Measurements from ENCODE around the gene PLXDC1. TPM values are rescaled to one million over a fixed set of nuclear protein-coding genes. Genes with fewer than 3 reads are reported as not detected.
A peak's percentile ranks its signal among the peaks of the same experiment; 100 is the strongest.

PLXDC1 gene
- total and polyA plus RNA-seq, 4 donors: 1.7 to 39.1 (median 4.8) TPM

GRCh38 chr17:39071573-39071972, 79.9 kb downstream of the PLXDC1 start:
- Histone ChIP-seq H3K27ac (ENCODE audit: low read depth in 1 of 2, low read length in 2 of 2) (no peak overlapping the region), H3K27me3 (ENCODE audit: control insufficient read depth in 1 of 2, insufficient read depth in 2 of 2, low read length in 1 of 2) (no peaks in the 10 kb centered on the region), H3K36me3 (ENCODE audit: control insufficient read depth in 1 of 2, insufficient read depth in 2 of 2, low read length in 1 of 2) (no peaks in the 10 kb centered on the region), H3K4me3 (ENCODE audit: low read length in 2 of 2) (no peak overlapping the region), H3K4me1 (ENCODE audit: control insufficient read depth in 1 of 2, insufficient read depth in 2 of 2, low read length in 2 of 2) (no peaks in the 10 kb centered on the region), H3K9me3 (ENCODE audit: control insufficient read depth, low read length) (no peaks in the 10 kb centered on the region)
- WGBS, 2 donors: 89 to 91% methylated on average over 4 of the region's 4 CpGs
- intact Hi-C loops (cut with DNase I): no loop called here
- DNase-seq (no peak), ATAC-seq (ENCODE audit: low FRiP score) (no peak)

DNA sequence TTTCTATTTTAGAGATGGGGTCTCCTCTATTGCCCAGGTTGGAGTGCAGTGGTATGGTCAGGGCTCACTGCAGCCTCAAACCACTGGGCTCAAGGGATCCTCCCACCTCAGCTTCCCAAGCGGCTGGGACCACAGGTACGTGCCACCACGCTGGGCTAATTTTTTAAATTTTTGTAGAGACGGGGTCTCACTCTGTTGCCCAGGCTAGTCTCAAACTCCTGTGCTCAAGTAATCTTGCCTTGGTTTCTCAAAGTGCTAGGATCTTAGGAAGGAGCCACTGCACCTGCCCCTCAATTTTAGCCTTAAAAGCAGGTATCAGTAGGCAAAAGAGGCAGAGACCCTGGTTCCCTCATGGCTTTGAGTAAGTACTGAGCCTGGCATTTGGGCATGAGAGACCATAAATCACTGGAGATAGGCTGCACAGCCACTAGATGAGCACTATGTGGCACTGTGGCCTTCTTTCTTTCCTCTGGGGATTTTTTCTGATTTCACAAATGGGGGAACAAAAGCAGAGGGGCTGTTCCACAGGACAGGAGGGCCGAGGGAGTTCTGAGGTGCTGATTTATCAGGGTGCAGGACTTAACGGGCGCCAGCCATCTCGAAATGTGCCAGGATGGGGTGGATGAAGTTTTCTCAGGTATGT, 82.2 kb downstream of the PLXDC1 start:
- ATAC-seq (ENCODE audit: low FRiP score): no peak
- intact Hi-C loops (cut with DNase I): loop anchor here in 1 of 2 donors (5.0 kb wide), 1 partner anchor 83 kb away; the partner anchor contains the start of gene PLXDC1

GRCh38 chr17:39064819-39065218, 86.6 kb downstream of the PLXDC1 start:
- ATAC-seq (ENCODE audit: low FRiP score) (no peak), DNase-seq (peak in 1 of 2 donors; percentile 49)
- H3K4me3 ChIP-seq (ENCODE audit: low read length in 2 of 2): no peak overlapping the region
- H3K9me3 ChIP-seq (ENCODE audit: control insufficient read depth, low read length): no peaks in the 10 kb centered on the region
- H3K27ac ChIP-seq (ENCODE audit: low read depth in 1 of 2, low read length in 2 of 2): no peak overlapping the region
- WGBS, 2 donors: 57 to 59% methylated on average over 5 of the region's 5 CpGs
- no peaks in the 10 kb centered on the region for H3K27me3 ChIP-seq (ENCODE audit: control insufficient read depth in 1 of 2, insufficient read depth in 2 of 2, low read length in 1 of 2)
- intact Hi-C loops (cut with DNase I): loop anchor here (5.0 kb wide), 1 partner anchor 87 kb away; the partner anchor contains the start of gene PLXDC1 (in 2 of the 2)
- peaks cover 0 to 10% of the 10 kb centered on the region in 2 donors for H3K4me1 ChIP-seq (ENCODE audit: control insufficient read depth in 1 of 2, insufficient read depth in 2 of 2, low read length in 2 of 2)
- no peaks in the 10 kb centered on the region for H3K36me3 ChIP-seq (ENCODE audit: control insufficient read depth in 1 of 2, insufficient read depth in 2 of 2, low read length in 1 of 2)

More for the DNA sequence above, 82.2 kb downstream of the PLXDC1 start:
- no peak for DNase-seq
- Histone ChIP-seq H3K36me3 (ENCODE audit: control insufficient read depth in 1 of 2, insufficient read depth in 2 of 2, low read length in 1 of 2) (no peaks in the 10 kb centered on the region), H3K27me3 (ENCODE audit: control insufficient read depth in 1 of 2, insufficient read depth in 2 of 2, low read length in 1 of 2) (no peaks in the 10 kb centered on the region), H3K27ac (ENCODE audit: low read depth in 1 of 2, low read length in 2 of 2) (no peak overlapping the region), H3K4me1 (ENCODE audit: control insufficient read depth in 1 of 2, insufficient read depth in 2 of 2, low read length in 2 of 2) (peaks cover 0 to 3% of the 10 kb centered on the region in 2 donors), H3K9me3 (ENCODE audit: control insufficient read depth, low read length) (no peaks in the 10 kb centered on the region), H3K4me3 (ENCODE audit: low read length in 2 of 2) (no peak overlapping the region)
- 62% methylated on average over 8 of the region's 8 CpGs for WGBS, 2 donors

DNA sequence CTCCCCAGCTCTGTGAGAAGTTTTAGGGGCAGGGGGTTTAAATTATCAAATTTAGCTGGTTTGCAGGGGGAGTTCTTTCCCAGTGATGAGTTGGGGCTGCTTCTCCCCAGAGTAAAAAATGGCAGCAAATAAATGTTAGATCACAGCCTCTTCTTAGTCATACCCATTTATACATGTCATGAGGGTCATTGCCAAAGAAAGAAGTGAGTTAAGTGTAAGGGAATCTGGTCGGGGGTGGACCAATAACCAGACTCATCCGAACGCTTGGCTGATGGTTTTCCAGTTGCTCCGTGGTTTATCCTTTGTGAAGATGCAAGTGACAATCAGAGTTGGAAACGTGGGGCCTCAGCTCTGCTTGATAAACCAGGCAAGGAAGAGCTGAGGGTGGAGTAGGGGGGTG, 87.1 kb downstream of the PLXDC1 start:
- intact Hi-C loops (cut with DNase I): loop anchor here in 1 of 2 donors (5.0 kb wide), 1 partner anchor 88 kb away; the partner anchor contains the start of gene PLXDC1
- peak in 1 of 2 donors; percentile 39 for DNase-seq

GRCh38 chr17:39063681-39064069, 87.8 kb downstream of the PLXDC1 start:
- WGBS, 2 donors: 14 to 19% methylated on average over 1 of the region's 1 CpG
- H3K27ac ChIP-seq (ENCODE audit: low read depth in 1 of 2, low read length in 2 of 2): no peak overlapping the region
- no peak overlapping the region for H3K4me3 ChIP-seq (ENCODE audit: low read length in 2 of 2)
- H3K36me3 ChIP-seq (ENCODE audit: control insufficient read depth in 1 of 2, insufficient read depth in 2 of 2, low read length in 1 of 2): no peaks in the 10 kb centered on the region
- H3K9me3 ChIP-seq (ENCODE audit: control insufficient read depth, low read length): no peaks in the 10 kb centered on the region
- H3K4me1 ChIP-seq (ENCODE audit: control insufficient read depth in 1 of 2, insufficient read depth in 2 of 2, low read length in 2 of 2): peaks cover 0 to 10% of the 10 kb centered on the region in 2 donors
- H3K27me3 ChIP-seq (ENCODE audit: control insufficient read depth in 1 of 2, insufficient read depth in 2 of 2, low read length in 1 of 2): no peaks in the 10 kb centered on the region
- ATAC-seq (ENCODE audit: low FRiP score) (no peak), DNase-seq (no peak)
- intact Hi-C loops (cut with DNase I): loop anchor here in 1 of 2 donors (5.0 kb wide), 1 partner anchor 89 kb away; the partner anchor contains the start of gene PLXDC1

More for the DNA sequence above, 87.1 kb downstream of the PLXDC1 start:
- H3K27me3 ChIP-seq (ENCODE audit: control insufficient read depth in 1 of 2, insufficient read depth in 2 of 2, low read length in 1 of 2): no peaks in the 10 kb centered on the region
- peak; percentile 15 for ATAC-seq (ENCODE audit: low FRiP score)
- H3K36me3 ChIP-seq (ENCODE audit: control insufficient read depth in 1 of 2, insufficient read depth in 2 of 2, low read length in 1 of 2): no peaks in the 10 kb centered on the region
- H3K27ac ChIP-seq (ENCODE audit: low read depth in 1 of 2, low read length in 2 of 2): no peak overlapping the region
- no peaks in the 10 kb centered on the region for H3K9me3 ChIP-seq (ENCODE audit: control insufficient read depth, low read length)
- WGBS, 2 donors: 20 to 25% methylated on average over 5 of the region's 5 CpGs
- H3K4me3 ChIP-seq (ENCODE audit: low read length in 2 of 2): no peak overlapping the region
- peaks cover 0 to 10% of the 10 kb centered on the region in 2 donors for H3K4me1 ChIP-seq (ENCODE audit: control insufficient read depth in 1 of 2, insufficient read depth in 2 of 2, low read length in 2 of 2)

DNA sequence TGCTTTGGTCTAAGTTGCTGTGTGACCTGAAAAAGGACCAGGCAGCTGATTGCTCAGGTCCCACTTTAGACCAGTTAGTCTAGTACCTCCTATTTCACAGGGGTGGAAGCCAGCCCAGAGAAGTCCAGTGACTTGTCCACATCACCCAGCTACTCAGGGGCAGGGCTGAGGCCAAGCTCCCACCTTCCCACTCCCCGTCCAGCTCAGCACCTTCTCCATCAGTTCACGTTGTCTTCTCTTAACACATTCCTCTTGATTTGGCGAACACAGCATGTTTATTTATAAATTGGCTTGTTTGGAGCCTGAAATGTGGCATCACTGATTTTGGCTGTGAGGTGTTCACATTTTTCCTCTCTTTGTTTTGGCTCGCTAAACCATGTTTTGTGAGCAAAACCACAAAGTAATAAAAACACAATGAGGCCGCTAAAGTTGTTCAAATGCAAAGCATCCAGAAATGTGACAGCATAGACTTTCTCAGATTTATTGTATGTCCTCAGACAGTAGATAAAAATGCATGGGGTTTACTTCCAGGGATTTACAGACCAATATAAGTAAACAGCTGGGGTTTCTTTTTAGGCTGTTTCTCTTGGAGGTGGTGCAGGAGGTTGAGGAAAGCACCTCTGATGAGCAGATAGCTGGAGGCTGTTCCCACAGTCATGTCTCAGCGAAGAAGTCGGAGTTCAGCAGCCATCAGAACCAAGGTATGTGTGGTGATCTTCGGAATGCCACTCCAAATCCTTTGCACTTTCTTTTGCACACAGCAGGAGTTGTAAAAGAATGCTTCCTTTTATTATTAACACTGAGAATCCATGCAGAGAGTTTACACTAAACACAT, 88.4 kb downstream of the PLXDC1 start:
- intact Hi-C loops (cut with DNase I): loop anchor here in 1 of 2 donors (5.0 kb wide), 1 partner anchor 89 kb away; the partner anchor contains the start of gene PLXDC1
- Histone ChIP-seq H3K36me3 (ENCODE audit: control insufficient read depth in 1 of 2, insufficient read depth in 2 of 2, low read length in 1 of 2) (no peaks in the 10 kb centered on the region), H3K4me1 (ENCODE audit: control insufficient read depth in 1 of 2, insufficient read depth in 2 of 2, low read length in 2 of 2) (peaks cover 0 to 10% of the 10 kb centered on the region in 2 donors), H3K27me3 (ENCODE audit: control insufficient read depth in 1 of 2, insufficient read depth in 2 of 2, low read length in 1 of 2) (no peaks in the 10 kb centered on the region), H3K4me3 (ENCODE audit: low read length in 2 of 2) (no peak overlapping the region), H3K9me3 (ENCODE audit: control insufficient read depth, low read length) (no peaks in the 10 kb centered on the region), H3K27ac (ENCODE audit: low read depth in 1 of 2, low read length in 2 of 2) (no peak overlapping the region)
- DNase-seq (peak in 1 of 2 donors; percentile 48), ATAC-seq (ENCODE audit: low FRiP score) (no peak)
- 7 to 9% methylated on average over 8 of the region's 8 CpGs for WGBS, 2 donors

DNA sequence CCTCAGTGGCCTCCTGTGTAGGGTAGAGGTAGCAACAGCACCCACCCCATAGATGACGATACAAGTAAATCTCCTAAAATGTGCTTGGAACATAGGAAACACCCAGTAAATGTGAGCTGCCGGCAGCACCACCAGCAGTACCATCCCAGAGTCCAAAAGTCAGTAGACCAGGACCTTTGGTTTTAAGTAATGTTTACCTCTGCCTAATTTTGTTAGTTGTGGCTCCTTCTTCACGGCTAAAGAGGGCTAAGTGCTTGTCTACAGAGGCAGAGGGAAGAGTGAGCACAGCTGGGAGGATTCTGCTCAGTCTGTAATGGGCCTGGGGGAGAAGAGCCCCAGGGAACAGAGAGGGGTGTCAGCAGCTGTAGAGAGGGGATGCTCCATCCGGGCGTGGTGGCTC, 92.9 kb downstream of the PLXDC1 start:
- no peak overlapping the region for H3K4me3 ChIP-seq (ENCODE audit: low read length in 2 of 2)
- H3K9me3 ChIP-seq (ENCODE audit: control insufficient read depth, low read length): no peaks in the 10 kb centered on the region
- H3K27ac ChIP-seq (ENCODE audit: low read depth in 1 of 2, low read length in 2 of 2): no peak overlapping the region
- peaks cover 0 to 4% of the 10 kb centered on the region in 2 donors for H3K4me1 ChIP-seq (ENCODE audit: control insufficient read depth in 1 of 2, insufficient read depth in 2 of 2, low read length in 2 of 2)
- DNase-seq (peak in 1 of 2 donors; percentile 24), ATAC-seq (ENCODE audit: low FRiP score) (no peak)
- WGBS, 2 donors: 73 to 92% methylated on average over 5 of the region's 5 CpGs
- H3K27me3 ChIP-seq (ENCODE audit: control insufficient read depth in 1 of 2, insufficient read depth in 2 of 2, low read length in 1 of 2): no peaks in the 10 kb centered on the region
- intact Hi-C loops (cut with DNase I): no loop called here
- no peaks in the 10 kb centered on the region for H3K36me3 ChIP-seq (ENCODE audit: control insufficient read depth in 1 of 2, insufficient read depth in 2 of 2, low read length in 1 of 2)

DNA sequence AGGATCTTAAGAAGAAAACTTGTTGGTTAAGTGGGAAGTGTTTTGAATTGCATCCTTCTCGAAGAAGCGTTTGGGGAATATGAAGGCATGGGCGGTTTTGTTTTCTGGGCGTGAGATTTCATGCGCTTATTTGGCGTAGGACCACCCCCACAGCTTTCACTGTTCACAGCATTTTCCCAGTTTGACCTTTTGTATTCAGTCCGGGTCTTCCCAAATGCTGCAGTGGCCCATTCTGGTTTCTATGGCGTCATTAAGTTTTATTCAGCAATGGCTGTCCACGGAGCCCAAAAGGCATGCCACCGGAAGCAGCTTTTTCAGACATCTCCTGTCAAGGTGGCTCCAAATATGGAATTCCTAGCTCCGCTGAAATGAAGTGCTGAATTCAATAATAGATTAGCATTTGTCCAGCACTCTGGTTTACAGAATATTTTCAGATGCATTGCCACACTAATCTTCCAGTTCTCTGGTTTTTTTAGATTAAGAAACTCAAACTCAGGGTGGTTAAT, 93.7 kb downstream of the PLXDC1 start:
- WGBS, 2 donors: 43 to 78% methylated on average over 11 of the region's 11 CpGs
- ATAC-seq (ENCODE audit: low FRiP score) (no peak), DNase-seq (no peak)
- Histone ChIP-seq H3K27ac (ENCODE audit: low read depth in 1 of 2, low read length in 2 of 2) (no peak overlapping the region), H3K36me3 (ENCODE audit: control insufficient read depth in 1 of 2, insufficient read depth in 2 of 2, low read length in 1 of 2) (no peaks in the 10 kb centered on the region), H3K27me3 (ENCODE audit: control insufficient read depth in 1 of 2, insufficient read depth in 2 of 2, low read length in 1 of 2) (no peaks in the 10 kb centered on the region), H3K4me3 (ENCODE audit: low read length in 2 of 2) (no peak overlapping the region), H3K4me1 (ENCODE audit: control insufficient read depth in 1 of 2, insufficient read depth in 2 of 2, low read length in 2 of 2) (peaks cover 0 to 3% of the 10 kb centered on the region in 2 donors), H3K9me3 (ENCODE audit: control insufficient read depth, low read length) (no peaks in the 10 kb centered on the region)
- intact Hi-C loops (cut with DNase I): no loop called here

All from aorta (tissue), 5 donors.